GM18909 (cell line): ENCODE data around the gene RPTOR.
"Not testable (repeated sequence)": the region's sequence is repeated elsewhere in the genome, so short reads cannot be mapped to it uniquely, and the experiment has no call there.

Source experiments
- ATAC-seq: cut with Tn5 transposase; IDR thresholded peaks from one replicate; pipeline ENCODE4 v1.9.1; 2021; ENCODE audit warnings: mild to moderate bottlenecking; ENCODE audit not compliant: unreplicated experiment, poor library complexity

The RPTOR gene, protein sequence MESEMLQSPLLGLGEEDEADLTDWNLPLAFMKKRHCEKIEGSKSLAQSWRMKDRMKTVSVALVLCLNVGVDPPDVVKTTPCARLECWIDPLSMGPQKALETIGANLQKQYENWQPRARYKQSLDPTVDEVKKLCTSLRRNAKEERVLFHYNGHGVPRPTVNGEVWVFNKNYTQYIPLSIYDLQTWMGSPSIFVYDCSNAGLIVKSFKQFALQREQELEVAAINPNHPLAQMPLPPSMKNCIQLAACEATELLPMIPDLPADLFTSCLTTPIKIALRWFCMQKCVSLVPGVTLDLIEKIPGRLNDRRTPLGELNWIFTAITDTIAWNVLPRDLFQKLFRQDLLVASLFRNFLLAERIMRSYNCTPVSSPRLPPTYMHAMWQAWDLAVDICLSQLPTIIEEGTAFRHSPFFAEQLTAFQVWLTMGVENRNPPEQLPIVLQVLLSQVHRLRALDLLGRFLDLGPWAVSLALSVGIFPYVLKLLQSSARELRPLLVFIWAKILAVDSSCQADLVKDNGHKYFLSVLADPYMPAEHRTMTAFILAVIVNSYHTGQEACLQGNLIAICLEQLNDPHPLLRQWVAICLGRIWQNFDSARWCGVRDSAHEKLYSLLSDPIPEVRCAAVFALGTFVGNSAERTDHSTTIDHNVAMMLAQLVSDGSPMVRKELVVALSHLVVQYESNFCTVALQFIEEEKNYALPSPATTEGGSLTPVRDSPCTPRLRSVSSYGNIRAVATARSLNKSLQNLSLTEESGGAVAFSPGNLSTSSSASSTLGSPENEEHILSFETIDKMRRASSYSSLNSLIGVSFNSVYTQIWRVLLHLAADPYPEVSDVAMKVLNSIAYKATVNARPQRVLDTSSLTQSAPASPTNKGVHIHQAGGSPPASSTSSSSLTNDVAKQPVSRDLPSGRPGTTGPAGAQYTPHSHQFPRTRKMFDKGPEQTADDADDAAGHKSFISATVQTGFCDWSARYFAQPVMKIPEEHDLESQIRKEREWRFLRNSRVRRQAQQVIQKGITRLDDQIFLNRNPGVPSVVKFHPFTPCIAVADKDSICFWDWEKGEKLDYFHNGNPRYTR (N-terminal part only)

DNA sequence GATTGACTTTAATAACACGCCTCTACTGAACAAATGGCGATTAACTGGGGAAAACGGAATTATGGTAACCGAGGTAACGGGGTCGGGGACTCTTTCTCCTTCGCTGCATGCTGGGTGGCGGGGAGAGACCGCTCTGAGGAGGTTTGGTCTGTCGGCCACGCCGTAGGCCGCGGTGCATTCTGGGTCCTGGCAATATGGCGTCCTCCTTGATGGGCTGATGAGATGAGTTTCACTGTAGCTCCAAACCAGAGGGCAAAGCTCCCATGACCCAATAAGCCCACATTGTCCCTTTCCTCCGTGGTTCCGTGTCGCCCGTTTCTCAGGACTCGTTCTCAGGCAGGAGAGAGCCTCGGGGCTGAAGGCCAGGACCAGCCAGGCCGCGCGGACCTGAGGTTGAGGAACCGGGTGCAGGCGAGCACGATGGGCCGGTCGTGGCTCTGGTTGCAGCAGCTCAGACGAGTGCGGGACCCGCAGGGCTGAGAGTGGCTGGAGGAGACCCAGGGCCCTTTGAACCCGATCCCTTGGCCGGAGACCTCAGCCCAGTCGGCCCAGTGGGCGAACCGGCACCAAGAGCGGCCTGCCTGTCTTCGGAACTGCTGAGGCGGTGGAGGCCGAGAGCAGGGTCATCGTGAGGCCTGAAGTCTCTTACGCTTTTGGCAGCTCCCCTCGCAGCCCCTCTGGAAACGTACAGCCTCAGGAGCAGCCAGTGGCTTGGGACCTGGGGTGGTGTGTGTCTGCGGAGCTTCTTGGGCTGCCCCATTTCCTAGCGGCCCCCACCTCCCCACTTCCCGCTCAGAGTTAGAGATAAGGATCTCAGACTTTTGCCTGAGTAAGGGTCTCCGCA lies at the start of gene RPTOR:
TSS of gene RPTOR (plus strand) at position 184 of the 844 bp plus-strand sequence. CDS start 792 bp downstream, outside the sequence.
- peak; percentile 77 for ATAC-seq

DNA sequence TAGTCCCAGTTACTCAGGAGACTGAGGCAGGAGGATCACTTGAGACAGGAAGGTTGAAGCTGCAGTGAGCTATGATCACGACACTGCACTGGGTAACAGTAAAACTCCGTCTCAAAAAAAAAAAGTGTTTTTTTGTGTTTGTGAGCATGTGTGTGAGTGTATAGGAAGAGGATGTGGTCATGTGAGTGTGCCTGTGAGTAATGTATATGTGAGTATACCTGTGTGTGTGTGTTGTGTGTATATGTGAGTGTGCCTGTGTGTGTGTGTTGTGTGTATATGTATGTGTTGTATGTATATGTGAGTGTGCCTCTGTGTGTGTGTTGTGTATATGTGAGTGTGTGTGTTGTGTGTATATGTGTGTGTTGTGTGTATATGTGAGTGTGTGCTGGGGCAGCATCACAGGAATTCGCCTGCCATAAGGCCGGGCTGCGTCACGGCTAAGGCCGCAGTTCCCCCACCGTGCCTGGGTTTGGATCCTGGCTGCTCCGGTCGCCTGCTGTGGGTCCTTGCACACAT lies 46.9 kb upstream of the RPTOR start:
- no peak for ATAC-seq

DNA sequence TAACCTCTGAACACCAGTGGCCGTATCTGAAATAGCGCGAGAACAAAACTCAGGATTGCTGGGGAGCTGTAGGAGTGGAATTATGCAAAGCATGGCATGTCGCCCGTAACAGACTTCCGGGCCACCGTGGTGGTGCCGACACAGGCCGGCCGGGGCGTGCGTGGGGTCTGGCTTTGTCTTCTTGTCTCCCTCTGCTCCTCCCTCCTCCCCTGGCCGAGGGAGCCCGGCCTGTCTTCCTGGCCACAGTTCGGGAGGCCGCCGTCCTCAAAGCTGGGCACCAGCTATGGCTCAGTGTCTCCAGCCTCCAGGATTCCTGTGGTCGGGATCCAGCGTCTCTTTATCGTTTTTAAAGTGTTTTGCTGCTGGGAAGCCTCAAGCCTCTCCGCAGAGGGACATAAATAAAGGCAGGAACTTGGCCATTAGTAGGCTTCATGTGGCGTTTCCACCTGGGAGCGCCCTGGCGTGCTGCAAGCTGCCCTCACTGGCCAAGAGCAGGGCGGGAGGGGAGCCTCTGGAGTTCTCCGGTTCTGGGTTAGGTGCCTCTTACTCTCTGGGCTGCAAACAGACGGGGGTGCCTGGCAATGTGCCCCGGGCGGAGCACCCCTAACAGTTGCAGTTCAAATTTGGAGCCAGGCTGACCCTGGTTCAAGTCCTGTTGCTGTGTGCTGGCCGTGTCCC lies 46.3 kb upstream of the RPTOR start:
- ATAC-seq, result no peak

DNA sequence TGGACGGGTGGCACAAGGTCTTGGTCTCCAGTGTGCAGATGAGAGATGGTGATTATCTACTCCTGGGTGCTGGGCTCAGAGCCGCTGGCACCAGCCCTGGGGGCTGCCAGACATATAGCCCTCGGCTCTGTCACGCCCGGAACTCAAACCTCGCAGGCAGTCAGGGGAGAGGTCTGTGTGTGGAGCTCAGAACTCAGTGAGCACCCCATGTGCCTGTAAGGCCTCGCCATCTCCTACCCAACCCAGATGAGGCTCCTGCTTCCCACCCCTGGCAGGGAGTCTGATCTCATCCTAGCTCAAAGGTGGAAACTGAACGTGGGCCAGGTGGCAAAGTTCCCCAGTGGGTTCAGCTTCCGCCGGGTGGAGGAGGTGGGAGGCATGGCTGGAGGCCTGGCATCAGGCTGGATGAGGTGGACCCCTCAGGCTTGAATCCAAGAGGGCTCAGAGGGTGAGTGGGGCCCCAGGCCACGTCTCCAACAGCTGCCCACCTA lies 45.7 kb upstream of the RPTOR start:
- ATAC-seq, result no peak

DNA sequence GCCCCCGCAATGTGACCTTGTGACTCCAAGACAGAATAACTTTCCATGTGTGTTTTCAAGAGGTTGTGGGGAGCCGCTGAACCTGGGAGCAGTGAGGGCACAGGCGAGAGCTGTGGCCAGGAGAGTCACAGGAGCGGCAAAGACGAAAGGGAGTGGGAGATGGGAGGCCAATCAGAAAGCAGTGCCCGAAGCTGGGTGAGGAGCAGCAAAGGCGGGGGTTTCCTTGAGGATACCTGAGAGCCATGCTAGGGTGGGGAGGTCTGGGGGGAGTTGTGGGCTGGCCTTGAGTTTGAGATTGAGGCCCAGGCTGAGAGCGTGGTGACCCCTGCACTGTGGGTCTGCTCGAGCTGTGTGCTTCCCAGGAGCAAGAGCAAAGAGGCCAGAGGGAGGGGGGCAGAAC lies 45.1 kb upstream of the RPTOR start:
- no peak for ATAC-seq

DNA sequence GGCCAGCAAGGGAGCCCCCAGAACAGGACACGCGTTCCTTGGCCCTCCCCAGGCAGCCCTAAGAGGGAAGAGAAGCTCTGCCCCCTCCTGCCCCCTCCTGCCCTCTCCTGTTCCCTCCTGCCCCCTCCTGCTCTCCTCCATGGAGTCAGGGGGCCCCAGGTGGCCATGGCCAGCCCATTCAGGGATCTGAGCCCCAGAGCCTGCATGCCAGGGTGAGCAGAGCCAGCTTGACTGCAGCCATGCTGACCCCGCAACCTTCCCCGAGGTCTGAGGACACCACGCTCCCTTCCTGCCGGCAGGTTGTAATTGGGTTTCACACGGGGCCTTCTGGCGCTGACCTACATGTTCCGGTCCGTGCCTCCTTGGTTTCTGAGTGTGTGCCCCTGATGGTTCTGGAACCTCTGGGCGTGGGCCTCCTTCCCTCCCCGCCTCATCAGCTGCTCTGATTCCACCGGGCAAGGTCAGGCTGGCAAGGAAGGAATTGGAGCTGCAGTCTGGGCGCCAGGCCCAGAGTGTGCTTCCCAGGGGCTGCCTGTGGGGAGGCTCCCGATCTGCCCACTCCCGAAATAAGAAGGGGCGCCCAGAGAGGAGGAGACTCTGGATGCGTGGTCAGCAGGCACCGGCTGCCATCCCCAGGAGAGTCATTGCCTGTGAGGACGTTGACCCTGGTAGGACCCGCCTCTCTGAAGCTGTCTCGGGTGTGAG lies 44.5 kb upstream of the RPTOR start:
- ATAC-seq, result no peak

DNA sequence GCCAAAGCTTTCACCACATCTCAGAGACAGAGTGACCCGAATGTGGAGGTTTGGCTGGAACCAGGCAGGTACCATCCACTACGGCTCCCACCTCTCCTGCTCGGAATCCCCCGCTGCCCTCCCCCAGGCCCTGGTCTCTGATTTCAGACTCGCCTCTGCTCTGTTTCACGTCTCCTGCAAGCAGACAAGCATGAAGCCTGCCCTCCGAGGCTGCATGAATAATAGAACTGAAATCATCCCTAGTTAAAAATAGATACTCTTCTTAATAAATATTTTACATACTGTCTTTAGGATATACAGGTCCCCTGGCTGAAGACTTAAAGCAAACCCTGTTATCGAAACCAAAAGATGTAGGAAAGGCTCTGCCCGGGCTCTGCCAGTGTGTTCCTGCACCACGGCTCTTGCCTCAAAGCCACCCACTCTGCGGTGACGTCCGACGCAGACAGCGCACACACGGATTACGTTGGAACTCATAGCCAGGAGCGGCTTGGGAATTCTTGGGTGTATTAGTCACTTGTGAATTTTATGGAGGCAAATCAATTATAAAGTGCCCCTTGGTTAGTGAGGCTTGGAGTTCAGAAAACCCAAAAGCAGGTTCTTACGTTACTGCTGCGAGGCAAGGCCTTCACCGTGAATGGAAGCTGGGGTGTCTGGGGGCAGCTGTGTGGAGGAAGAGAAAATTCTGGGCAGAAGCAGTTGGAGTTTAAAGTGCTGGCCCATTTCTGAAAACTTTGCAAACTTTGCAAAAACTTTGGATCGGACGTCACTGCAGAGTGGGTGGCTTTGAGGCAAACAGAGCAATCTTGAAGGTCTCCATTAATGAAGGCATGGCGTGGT lies 42.7 kb upstream of the RPTOR start:
- no peak for ATAC-seq

DNA sequence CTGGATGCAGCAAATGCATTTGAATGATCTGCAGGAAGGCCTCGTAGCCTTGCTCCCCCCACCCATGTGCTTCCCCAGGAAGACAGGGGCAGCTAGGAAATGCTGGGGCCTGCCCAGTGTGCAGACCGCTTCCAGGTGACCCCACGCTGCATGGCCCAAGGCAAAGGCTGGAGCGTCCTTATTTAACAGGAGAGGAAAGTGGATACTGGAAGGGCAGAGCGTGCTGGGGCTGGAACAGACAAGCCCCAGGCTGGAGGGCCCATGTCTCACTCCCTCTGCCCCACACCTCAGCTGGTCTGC lies 42.1 kb upstream of the RPTOR start:
- ATAC-seq, result no peak

DNA sequence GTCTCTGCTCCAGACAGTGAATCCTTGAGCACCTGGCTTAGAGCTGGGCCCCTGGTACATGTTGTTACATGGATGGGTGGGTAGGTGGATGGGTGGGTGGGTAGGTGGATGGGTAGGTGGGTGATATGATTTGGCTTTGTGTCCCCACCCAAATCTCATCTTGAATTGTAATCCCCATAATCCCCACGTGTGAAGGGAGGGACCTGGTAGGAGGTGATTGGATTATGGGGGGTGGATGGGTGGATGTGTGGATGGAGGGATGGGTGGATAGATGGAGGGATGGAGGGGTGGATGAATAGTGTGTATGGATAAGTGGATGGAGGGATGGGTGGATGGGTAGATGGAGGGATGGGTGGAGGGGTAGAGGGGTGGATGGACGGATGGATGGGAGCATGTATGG lies 41.6 kb upstream of the RPTOR start:
- no peak for ATAC-seq

DNA sequence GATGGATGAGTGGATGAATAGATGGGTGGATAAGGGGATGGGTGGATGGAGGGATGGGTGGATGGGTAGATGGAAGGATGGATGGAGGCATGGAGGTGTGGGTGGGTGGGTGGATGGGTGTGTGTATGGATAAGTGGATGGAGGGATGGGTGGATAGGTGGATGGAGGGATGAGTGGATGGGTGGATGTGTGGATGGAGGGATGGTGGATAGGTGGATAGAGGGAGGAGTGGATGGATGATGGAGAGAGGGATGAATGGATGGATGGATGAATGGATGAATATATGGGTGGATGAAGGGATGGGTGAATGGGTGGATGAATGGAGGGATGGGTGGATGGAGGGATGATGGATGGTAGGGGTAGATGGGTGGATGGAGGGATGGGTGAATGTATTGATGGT lies 40.7 kb upstream of the RPTOR start:
- no peak for ATAC-seq

DNA sequence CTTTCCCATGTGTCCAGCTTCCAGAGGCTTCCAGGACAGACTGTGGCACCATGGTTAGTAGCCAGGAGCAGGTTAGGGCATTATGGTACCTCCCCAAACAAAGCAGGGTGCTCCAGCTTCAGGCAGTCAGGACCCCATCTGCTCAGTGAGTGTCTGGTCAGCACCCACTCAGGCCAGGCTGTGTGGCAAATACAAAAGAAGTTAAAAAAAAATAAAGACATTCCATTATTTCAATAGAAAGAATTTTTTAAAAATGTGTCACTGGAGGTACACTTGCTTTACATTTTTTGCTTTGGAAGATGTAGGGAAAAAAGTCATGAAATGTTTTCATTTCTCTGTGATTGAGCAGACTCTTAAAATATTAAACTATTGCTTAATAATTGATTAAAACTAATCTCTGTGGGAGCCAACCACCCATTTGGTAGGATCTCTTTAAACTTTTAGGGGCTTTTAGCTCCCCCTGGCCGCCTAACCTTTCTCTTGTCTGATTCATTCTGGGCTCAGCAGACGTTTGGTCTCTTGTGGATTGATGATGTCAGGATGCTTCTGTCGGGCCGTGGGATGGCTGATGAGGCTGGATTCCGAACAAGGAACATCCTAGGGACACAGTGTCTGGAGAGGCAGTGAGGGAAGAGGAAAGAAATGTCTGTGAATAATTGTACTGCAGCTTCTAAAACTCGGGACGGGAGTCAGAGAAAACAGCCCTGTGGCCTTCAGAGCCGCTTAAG lies 39.8 kb upstream of the RPTOR start:
- ATAC-seq, result no peak

DNA sequence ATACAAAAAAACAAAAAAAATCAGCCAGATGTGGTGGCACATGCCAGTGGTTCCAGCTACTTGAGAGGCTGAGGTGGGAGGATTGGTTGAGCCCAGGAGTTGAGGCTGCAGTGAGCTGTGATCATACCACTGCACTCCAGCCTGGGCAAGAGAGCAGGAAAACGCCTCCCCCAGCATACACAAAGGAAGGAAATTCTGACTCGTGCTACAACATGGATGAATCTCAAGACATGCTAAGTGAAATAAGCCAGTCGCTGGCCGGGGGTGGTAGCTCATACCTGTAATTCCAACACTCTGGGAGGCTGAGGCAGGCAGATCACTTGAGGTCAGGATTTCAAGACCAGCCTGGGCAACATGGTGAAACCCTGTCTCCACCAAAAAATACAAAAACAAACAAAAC lies 37.5 kb upstream of the RPTOR start:
- ATAC-seq, result not testable (repeated sequence)

DNA sequence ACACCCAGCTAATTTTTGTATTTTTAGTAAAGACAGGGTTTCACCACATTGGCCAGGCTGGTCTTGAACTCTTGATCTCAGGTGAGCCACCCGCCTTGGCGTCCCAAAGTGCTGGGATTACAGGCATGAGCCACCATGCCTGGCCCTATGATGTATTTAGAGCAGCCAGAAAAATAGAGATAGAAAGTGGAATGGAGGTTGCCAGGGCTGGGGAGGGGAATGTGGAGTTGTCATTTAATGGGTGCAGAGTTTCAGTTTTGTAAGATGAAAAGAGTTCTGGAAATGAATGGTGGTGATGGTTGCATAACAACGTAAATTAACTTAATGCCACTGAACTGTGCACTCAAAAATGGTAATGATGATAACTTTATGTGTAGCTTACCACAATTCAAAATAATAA lies 36.7 kb upstream of the RPTOR start:
- ATAC-seq, result no peak

DNA sequence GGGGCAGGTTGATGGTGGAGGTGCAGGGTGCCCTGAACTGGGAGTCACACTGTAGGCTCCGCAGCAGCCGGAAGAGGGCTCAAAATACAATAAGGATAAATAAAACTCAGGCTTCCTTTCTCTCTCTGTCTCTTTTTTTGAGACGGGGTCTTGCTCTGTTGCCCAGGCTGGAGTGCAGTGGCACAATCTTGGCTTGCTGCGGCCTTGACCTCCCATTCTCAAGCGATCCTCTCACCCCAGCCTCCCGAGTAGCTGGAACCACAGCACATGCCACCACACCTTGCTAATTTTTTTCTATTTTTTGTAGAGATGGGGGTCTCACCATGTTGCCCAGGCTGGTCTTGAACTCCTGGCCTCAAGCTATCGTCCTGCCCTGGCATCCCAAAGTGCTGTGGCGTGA lies 35.3 kb upstream of the RPTOR start:
- ATAC-seq, result no peak

DNA sequence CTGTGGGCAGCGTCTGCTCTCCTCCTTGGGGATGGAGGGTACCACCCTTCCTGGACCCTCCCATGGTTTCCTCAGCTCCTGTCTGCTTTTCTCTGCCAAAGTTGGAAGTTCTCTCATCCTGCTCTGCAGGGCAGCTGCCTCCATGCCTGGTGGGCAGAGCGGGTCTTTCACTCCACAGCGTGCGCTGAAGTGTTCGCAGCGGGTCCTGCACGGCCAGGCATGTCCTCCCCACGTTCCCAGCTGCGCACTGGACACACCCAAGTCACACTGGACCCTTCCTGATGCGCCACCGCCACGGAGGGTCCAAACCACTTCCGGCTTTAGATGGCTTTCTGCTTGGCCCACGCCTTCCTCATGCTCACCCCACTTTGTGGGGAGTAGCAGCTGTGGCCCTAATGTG lies 34.5 kb upstream of the RPTOR start:
- no peak for ATAC-seq

DNA sequence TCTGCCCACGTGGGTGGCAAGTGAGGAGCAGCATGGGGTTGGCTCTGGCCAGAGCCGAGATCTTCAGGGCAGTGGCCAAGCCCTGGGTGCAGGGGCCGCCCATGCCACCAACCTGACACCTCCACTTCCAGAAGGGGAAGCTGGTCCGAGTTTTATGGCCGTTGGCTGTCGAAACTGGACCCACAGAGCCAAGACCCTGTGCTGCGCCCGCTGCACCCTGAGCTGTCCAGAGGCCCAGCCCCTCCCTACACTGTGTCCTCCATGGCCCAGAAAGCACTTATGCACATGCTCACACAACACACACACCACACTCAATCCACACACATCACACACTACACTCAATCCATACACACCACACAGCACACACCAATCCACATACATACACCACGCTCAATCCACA lies 33.9 kb upstream of the RPTOR start:
- no peak for ATAC-seq
